GM10266 (cell line): ENCODE results near the gene CHAF1A.

Experiments used
- DNase-seq: peaks from one replicate; pipeline ENCODE4 v3.0.0; 2012; ENCODE audit errors: extremely low spot score
- TF ChIP-seq, protein P1 (sequence below): IDR thresholded peaks from 2 replicates; pipeline ENCODE4 v1.5.1; 2012; ENCODE audit warnings: mild to moderate bottlenecking, low read depth; ENCODE audit not compliant: control insufficient read depth, insufficient read depth; ENCODE audit errors: missing control alignments

The CHAF1A gene

DNA sequence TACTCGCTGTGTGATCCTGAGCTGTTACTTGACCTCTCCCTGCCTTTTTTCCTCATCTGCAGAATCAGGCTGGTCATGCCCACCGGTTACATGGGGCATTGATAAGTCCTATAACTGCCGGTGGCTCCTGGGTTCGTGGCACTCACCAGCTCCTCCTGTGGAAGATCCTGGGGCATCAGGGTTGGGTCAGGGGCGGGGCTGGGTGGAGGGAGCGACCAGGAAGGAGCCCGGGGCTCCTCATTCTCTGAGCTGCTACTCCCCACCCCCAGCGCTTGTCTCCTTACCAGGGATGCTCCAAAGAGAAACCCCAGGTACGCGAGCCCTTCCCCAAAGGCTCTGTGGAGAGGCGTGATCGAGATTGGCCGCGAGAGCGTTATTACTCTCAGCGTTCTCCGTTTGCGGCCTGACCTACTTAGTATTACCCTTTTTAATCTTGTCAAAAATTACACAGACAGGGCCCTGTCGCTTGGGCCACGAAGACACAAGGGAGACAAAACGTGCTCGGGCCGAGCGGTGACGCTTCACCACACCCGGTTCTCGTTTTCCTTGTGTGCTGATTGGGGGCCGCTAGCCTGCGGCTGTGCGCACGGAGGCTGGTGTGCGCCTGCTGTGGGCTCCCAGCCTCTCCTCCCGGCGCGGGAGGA is 80.4 kb downstream of the CHAF1A start:
- DNase-seq: no peak
- TF ChIP-seq, protein P1, sequence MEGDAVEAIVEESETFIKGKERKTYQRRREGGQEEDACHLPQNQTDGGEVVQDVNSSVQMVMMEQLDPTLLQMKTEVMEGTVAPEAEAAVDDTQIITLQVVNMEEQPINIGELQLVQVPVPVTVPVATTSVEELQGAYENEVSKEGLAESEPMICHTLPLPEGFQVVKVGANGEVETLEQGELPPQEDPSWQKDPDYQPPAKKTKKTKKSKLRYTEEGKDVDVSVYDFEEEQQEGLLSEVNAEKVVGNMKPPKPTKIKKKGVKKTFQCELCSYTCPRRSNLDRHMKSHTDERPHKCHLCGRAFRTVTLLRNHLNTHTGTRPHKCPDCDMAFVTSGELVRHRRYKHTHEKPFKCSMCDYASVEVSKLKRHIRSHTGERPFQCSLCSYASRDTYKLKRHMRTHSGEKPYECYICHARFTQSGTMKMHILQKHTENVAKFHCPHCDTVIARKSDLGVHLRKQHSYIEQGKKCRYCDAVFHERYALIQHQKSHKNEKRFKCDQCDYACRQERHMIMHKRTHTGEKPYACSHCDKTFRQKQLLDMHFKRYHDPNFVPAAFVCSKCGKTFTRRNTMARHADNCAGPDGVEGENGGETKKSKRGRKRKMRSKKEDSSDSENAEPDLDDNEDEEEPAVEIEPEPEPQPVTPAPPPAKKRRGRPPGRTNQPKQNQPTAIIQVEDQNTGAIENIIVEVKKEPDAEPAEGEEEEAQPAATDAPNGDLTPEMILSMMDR: no peak

DNA sequence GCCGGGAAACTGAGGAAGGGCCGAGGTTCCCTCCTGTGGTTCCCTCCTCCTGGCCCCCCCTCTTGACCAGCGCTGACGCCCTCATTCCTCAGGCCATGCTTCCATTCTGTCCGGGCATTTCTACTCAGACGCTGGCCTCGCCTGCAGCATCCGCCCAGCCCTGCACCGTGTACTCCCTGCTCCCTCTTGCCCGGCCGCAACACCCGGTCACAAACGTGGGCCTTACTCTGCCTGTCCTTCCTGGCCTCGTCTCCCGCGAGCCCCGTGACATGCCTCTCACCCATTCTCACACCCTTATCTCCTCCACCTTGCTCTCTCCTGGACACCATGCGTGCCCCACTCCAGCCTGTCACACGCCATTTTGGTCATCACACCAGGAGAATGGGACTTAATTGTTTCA is 80.9 kb downstream of the CHAF1A start:
- TF ChIP-seq, protein P1: no peak

DNA sequence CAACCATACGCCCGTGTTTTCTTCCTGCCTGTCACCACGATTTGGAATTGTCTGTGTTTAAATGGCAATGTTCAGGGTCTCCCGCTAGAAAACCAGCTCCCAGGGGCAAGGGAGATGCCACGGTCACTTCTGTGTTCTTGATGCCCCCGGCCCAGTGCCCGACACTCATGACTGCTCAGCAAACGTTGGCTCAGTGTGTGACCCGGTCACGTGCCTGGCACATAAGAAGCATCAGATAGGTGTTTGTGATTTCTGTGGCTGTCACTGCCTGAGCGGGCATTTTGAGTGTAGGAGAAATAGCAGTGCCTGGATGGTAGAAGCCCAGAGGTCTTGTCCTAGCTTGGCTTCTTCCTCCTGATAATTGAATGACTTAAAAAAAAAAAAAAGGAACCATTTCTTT is 85.1 kb downstream of the CHAF1A start:
- no peak for DNase-seq
- TF ChIP-seq, protein P1: no peak

More for the DNA sequence above, 80.9 kb downstream of the CHAF1A start:
- no peak for DNase-seq

DNA sequence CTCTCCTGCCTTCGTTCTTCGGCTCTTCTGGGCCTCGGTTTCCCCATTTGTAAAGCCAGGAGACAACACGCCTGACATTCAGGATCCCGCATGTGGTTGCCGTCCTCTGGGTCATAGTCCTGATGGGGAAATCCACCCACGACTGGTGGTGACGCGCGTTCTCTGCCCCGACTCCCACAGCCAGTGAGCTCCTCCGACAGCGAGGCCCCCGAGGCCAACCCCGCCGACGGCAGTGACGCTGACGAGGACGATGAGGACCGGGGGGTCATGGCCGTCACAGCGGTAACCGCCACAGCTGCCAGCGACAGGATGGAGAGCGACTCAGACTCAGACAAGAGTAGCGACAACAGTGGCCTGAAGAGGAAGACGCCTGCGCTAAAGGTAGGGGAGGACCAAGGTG is 86.1 kb downstream of the CHAF1A start:
- DNase-seq: no peak
- TF ChIP-seq, protein P1: no peak

DNA sequence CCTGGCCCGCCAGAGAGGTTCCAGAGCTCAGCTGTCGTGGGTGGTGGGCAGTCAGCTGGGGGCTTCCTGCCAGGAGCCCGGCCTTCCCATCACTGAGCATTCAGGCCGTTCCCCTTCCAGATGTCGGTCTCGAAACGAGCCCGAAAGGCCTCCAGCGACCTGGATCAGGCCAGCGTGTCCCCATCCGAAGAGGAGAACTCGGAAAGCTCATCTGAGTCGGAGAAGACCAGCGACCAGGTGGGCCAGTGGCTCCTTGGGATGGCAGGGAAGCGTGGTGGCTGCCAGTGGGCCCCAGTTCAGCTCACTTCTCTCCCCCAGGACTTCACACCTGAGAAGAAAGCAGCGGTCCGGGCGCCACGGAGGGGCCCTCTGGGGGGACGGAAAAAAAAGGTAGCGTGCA is 89.0 kb downstream of the CHAF1A start:
- TF ChIP-seq, protein P1: no peak
- DNase-seq: no peak

DNA sequence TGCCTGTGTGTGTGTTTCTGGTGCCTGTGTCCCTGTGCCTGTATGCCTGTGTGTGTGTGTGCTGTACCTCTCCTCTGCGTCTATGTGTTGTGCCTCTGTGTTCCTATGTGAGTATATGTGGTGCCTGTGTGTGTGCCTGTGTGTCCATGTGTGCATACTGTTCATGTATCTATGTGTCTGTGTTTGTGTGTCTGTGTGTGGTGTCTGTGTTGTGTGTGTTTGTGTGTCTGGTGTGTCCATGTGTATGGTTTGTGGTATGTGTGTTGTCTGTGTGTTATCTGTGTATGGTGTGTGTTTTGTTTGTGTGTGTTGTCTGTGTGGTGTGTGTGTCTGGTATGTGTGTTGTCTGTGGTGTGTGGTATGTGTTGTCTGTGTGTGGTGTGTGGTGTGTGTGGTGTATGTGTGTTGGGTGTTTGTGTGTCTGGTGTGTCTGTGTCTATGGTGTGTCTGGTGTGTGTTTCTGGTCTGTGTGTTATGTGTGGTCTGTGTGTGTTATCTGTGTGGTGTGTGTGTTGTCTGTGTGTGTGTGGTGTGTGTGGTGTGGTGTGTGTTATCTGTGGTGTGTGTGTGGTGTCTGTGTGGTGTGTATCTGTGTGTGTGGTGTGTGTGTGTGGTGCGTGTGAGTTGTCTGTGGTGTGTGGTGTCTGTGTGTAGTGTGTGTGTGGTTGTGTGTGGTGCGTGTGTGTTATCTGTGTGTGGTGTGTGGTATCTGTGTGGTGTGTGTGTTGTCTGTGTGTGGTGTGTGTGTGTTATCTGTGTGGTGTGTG is 90.1 kb downstream of the CHAF1A start:
- DNase-seq: no peak
- TF ChIP-seq, protein P1: no peak
